Keratinocyte (primary cell): ENCODE results near the gene TRIM25.

Source experiments
- CTCF ChIP-seq, 3 experiments: IDR thresholded peaks in 1 of 3; conservative IDR thresholded peaks in 1 of 3; optimal IDR thresholded peaks in 1 of 3; 2 replicates in 2 of 3; 3 replicates in 1 of 3; pipeline versions ENCODE3 to v1.5.1; 2011; ENCODE audit warnings: low read length in 3 of 3, mild to moderate bottlenecking in 3 of 3, moderate library complexity in 2 of 3, control low read depth in 1 of 3, inconsistent platforms in 1 of 3; ENCODE audit not compliant: insufficient read depth in 2 of 3; ENCODE audit errors: extremely low read depth in 1 of 3
- EZH2 ChIP-seq: IDR thresholded peaks from one replicate; pipeline ENCODE4 v1.6.1; 2012; ENCODE audit warnings: inconsistent platforms, mild to moderate bottlenecking, low read length, moderate library complexity

- no peak for TF ChIP-seq CTCF (optimal IDR thresholded peaks at IDR 0.05 in 1 of 3, IDR thresholded peaks at IDR 0.05 in 1 of 3, conservative IDR thresholded peaks at IDR 0.05 in 1 of 3; ENCODE audit: extremely low read depth in 1 of 3, insufficient read depth in 2 of 3, low read length in 3 of 3)
- TF ChIP-seq EZH2: no peak
Measured at GRCh38 chr17:56880571-56880970, 33.3 kb downstream of the TRIM25 start.
